Frontal cortex (tissue), 4 donors: ENCODE measurements around the gene ADGRA1. TPM values are rescaled to one million over a fixed set of nuclear protein-coding genes. Genes with fewer than 3 reads are reported as not detected.
A peak's percentile ranks its signal among the peaks of the same experiment; 100 is the strongest.

ENCODE experiments used
- DNase-seq, 2 donors: peaks; one replicate each; pipeline ENCODE4 v3.0.0; 2012; ENCODE audit warnings: low spot score in 2 of 2
- FAIRE-seq: peaks from 2 replicates; lab custom pipeline; 2012; peaks lifted over from hg19 to GRCh38; lab: Jason Lieb, UNC
- total RNA-seq: library from RNA; depleted of rRNA; stranded (reverse); fragments of >200 nt; gene quantifications from one replicate; pipeline ENCODE4 v1.2.3, GENCODE V29; 2014
- donor health status: control.
- donor health status: control.
- donor health status: control.

Gene ADGRA1
- total RNA-seq, 1 donor from 2014 or later, result 2.4 TPM

DNA sequence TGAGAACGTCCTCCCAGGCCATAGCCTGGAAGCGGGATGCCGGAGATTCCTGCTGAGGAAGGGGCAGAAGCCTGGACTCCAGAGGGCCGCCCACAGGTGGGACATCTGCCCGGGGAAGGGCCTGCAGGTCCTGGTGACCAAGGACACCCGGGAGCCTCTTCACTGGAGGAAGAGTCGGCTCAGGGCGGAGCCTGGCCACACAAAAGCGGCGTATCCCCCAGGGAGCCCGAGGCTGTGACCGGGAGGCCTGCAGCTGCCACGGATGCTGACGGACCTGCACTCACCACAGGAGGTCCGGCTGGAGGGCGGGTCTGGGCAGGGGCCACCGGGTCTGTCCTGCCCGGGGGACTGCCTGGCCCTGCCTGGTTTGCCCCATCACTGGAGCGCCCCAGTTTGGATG is 15.5 kb upstream of the ADGRA1 start:
- no peak for DNase-seq
- no peak for FAIRE-seq

DNA sequence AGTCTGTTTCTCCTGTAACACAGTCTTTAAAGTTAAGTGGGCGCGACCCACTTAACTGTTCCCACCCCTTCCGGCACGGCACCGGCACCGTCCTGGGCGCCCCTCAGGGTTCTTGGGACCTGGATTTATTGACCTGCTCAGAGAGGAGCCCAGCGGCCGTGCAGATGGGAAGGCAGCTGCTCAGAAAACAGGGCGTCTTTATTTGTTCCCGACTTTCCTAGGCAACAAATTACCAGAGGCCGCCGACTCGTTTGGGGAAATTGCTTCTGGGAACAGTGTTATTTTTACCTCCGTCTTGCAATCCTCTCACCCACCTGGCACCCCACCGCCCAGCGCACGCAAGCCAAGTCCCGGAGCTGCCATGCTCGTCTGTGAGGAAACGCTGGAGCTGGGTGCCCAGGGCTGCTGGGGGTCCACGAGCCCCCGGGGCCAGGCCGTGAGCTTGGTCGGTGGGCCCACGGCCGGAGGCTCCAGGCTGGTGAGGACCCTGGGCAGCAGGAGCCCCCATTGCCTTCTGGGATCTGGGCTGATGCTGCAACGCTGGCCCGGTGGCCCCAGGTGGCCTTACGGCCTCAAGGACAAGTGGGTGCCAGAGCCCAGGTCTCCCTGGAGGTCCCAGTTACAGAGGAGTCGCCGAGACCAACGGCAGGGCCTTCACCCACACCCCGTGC is 14.9 kb upstream of the ADGRA1 start:
- no peak for FAIRE-seq
- no peak for DNase-seq

DNA sequence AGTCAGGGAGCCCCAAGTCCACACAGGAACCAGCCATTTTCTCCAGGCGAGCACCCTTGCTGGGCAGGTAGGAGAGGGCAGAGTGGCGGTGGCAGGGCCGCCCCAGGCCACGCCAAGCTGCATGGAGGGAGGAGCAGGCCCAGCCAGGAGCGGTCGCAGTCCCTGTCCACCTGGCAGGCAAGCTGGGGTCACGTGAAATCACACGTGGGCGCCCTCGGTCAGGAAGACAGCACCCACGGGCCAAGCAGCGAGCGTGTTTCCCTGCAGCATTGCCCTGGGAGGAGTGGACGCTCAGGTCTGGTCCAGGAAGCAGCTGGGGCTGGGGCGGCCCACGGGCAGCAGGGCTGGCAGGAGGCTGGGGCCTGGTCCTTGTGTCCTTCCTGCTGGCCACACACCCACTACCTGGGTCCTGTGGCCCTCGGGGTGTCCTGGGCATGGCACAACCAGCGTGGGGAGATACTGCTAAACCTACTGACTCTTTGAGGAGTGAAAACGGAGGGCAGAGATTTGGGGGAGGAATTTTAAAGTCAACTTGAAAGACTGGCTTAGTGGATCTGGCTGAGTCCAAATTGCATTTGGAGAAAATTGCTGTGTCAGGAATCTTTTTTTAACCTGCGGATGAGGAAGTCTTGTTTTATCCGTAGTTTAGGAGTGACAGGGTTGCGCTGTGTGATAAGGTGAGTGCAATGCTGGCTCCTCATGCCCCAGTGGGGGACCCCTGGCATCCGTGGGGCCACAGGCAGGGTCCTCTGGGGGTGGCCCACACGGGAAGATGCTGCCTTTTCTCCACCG is 12.2 kb upstream of the ADGRA1 start:
- no peak for FAIRE-seq
- DNase-seq, result no peak

DNA sequence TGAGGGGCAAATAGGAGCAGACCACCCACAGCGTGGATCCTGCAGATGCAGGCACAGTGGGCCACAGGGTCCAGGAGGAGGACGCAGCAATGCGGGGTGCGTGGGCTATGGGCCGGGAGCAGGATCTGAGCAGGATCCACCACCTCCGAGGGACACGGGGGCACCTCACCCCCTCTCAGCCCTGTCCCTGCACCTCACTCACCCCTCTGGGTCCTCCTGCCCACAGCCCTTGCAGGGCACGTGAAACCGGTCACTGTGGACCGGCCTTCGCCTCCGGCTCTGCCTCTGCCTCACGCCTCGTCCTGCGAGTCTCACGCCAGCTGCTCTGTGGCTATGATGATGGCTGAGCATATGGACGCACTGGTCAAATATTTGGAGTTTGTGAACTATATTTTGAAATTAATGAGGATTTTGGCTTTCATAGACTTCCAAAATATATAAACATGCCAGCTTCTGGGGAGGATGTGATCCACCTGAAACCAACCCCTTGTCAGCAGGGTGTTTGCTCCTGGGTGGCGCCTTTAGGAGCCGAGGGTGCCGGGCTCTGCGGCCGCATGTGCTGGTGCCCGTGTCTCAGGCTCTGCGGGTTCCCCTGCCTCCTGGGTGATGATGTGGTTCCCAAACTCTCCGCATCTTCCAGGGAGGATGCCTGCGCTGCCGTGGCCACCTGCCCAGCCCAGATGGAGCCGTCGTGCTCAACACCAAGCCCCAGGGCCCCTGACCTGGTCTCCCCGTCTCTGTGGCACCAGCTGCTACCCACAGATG is 11.3 kb upstream of the ADGRA1 start:
- FAIRE-seq, result no peak
- no peak for DNase-seq

DNA sequence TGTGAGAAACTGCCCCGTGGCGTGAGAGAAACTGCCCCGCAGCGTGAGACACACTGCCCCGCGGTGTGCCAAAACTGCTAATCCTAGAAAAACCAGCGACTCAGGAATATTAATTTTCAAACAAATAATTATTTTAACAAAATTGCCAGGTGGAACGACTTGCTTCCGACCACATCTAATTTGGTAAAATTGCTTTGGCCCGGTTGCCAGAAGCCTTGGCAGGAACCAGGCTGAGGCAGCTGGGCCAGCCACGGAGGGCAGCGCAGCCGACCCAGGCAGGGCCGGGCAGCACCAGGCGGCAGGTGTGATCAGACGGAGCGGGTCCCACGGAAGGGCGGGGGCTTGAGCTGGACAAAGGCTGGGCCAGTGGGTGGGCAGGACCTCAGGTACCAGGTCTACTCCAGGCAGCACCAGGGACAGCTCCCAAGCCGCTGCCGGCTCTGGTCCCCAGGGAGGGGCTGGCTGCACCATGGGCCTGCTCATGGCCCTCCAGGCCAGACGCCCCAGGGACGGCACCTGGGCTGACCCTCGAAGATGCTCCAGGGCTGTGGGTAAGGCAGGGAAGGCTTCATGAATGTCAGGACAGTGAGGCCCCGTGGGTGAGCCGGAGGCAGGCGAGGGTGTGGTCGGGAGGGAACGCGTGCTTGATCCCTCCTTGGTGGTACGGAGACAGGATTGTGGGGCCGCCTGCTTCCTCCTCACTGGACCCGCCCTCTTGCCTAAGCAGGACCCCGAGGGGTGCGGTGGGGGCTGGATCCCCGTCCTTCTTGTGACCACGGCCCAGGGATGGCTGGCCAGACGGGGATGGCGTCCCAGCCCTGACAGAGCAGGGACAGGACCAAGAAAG is 7.7 kb upstream of the ADGRA1 start:
- FAIRE-seq (no peak), DNase-seq (no peak)

DNA sequence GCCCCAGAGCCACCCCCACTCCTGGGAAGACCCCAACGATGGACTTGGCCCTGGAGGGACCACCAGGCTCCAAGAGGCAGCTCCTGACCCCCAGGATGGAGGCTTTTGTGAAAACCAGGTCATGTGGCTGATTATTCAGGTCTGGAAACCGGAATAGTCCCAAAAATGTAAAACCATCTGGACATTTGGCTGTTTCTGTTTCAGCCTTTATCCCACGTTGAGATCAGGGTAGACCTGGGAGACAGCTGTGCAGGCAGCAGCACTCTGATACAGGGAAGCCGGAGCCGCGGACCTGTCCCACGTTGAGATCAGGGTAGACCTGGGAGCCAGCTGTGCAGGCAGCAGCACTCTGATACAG is 7.1 kb upstream of the ADGRA1 start:
- FAIRE-seq, result no peak
- no peak for DNase-seq

DNA sequence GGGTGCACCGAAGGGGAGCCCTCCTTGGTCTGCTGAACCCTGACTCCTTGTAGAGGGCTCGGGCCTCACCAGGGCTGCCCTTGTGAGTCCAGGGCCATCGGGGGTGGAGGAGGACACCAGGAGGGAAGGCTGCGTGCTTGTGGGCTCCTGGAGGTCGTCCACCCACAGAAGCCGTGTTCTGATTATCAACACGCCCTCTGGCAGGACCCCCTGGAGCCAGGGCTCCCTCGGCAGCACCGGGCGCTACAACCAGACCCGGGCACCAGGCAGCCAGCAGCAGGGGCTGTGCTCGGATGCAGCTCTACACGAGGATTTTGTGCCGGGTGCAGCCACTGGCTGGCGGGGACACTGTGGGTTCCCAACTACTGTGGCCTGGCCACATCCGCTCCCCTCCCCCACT is 6.1 kb upstream of the ADGRA1 start:
- DNase-seq (no peak), FAIRE-seq (no peak)

DNA sequence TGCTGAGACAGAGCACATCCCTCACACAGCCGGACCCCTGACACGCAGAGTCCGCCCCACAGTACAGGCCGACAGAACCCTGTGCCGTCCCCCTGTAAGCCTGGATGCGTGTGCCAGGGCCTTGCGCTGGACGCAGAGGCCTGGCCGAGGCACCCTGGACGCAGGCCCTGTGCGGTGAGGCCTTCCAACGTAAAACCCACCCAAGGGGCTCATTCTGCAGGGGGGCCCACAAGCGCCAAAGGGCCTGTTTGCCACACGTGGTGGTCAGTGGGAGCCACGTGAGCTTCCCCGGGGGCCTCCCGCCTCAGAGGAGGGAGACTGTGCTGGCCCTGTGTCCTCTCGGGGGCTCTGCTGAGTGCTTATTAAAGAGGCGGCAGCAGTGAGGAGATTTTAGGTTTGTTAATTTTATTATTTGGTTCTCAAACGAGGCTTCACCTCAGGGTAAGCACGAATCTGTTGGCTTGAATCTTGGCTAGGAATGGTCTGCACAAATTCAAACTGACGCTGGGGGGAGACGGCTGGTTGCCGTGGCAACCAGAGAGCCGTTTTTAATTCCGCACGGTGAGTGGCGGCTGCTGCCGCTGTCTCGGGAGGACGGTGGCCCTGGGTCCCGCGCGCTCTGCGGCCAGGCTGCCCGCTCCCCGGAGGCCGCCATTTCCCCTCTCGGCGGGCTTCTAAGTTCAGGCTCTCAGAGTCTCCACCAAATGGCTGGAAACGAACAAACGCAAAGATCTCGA is 4.9 kb upstream of the ADGRA1 start:
- FAIRE-seq (no peak), DNase-seq (peak; percentile 47 to 68)

DNA sequence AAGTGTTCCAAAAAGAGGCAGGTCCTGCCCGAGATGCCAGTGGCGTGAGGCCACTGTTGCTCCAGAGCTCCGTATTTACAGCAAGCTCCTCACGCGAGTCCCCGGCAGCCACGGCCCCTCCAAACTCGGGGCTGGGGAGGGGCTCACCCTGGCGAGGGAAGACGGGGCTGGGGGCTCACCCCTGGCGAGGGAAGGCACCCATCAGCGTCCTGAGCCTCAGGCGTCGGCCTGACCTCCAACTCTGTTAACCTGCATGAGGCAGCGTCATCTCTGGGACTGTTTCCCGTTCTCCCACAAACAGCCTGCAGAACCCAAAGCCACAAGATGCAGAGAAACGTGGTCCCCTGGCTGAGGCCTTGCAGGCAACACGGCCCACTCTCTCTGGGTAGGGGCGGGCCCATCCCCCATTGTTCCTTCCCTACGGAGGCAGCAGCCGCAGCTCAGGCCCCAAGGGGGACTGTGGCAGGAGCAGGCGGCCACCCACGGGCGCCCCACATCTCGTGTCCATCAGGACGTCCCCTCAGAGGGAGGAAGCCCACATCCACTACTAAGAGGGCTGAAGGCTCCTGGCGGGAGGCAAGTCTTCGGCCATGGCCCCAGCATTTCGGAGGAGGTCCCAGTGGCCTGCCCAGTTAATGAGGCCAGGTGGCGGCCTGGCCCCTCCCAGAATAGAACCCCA is 4.2 kb upstream of the ADGRA1 start:
- FAIRE-seq, result no peak
- DNase-seq, result no peak

DNA sequence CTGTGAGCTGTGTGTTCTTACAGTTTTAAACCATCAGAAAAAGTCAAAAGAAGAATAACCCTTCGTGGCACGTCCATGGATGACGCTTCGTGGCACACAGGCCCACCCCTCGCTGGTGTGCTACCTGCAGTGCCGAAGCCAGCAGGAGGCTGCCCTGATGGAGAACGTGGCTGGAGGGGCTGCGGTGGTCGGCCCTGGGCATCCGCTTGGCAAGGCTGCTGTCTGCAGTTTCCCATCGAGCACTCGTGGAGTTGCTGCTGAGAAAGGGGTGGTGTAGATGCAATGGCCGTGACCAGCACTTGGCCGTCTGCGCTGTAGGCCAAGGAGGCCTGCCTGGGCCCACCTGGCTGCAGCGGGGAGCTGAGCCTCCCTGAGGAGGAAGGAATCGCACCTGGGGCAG is 3.2 kb upstream of the ADGRA1 start:
- FAIRE-seq, result no peak

DNA sequence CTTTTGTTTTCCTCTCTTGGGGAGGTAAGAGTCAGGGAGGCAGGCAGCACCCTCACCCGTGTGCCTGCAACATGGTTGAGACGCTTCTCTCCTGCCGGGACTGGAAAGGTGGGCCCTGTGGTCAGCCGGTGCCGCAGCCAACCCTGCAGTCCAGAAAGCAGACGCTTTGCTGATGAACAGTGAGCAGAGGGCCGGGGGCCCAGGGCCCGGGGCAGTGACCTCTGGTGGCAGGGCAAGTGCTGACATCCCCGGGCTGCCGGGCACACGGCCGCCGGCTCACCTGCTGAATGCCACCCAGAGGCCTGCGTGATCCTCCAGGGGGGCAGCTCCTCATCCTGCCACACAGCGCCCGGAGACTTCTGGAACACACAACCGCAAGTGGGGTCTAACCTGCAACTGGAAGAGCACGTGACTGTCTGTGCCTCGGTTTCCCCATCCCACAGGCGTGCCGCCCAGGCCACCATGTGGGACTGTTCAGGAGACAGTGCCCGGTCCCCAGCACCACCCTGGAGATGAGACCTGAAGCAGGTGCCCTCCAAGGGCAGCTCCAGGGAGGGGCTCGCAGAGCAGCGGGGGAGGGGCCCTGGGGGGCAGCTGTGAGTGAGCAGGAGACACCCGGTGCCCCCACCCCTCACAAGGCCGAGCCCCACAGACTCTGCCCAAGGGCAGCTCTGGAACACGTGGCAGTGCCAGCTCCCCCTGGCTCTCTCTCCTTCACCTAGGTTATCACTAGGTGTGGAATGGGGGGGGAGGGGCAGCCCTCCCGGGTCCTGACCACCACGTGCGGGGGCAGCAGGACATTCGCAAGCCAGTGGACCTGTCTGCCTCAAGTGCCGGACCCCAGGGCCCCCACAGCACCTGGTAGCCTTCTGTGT is 2.2 kb upstream of the ADGRA1 start:
- DNase-seq (no peak), FAIRE-seq (no peak)

More for the DNA sequence above, 3.2 kb upstream of the ADGRA1 start:
- no peak for DNase-seq

DNA sequence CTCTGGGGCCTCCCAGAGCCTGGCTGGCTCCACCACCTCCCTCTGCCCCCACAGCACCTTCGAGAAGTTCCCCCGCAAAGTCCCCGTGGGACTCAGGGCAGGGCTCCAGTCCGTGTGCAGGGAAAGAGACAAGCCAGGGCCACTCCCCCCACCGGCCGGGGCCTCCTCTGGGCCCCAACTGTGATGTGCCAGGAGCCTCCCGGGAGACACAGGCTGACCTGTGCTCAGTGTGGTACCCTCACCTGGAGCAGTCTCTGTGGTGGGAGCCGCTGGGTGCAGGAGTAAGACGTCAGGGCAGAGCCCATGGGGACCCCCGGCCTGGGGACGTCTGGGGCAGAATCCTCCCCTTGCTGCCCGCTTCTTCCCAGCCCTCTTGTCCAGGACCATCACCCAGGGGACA is 1.5 kb upstream of the ADGRA1 start:
- no peak for FAIRE-seq
- DNase-seq, result no peak

DNA sequence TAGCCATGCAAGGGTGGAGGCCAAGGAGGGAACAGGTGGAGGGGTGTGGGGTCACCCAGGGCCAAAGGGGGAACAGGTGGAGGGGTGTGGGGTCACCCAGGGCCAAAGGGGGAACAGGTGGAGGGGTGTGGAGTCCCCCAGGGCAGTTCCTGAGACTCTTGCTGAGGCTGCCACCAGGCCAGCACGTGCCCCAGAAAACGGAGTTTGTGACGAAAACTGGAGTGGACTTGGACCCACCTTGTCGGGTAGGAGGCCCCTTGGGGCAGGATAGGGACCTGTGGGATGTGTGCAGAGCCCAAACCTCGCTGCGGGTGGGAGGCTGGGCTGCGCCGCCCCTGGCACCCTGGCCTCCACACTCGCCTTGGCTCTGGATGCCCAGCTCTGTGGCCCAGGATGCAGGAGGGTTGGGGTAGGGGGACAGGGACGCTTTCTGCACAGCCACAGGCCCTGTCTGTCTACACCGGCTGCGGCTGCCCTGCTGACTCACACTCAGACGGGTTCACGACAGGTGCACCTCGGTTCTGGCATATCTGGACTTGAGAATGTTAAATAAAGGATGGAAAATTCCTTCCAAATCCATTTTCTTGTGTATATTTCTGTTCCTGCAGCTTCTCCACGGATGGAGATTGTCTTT is 562 bp upstream of the ADGRA1 start:
- DNase-seq (no peak), FAIRE-seq (no peak)

DNA sequence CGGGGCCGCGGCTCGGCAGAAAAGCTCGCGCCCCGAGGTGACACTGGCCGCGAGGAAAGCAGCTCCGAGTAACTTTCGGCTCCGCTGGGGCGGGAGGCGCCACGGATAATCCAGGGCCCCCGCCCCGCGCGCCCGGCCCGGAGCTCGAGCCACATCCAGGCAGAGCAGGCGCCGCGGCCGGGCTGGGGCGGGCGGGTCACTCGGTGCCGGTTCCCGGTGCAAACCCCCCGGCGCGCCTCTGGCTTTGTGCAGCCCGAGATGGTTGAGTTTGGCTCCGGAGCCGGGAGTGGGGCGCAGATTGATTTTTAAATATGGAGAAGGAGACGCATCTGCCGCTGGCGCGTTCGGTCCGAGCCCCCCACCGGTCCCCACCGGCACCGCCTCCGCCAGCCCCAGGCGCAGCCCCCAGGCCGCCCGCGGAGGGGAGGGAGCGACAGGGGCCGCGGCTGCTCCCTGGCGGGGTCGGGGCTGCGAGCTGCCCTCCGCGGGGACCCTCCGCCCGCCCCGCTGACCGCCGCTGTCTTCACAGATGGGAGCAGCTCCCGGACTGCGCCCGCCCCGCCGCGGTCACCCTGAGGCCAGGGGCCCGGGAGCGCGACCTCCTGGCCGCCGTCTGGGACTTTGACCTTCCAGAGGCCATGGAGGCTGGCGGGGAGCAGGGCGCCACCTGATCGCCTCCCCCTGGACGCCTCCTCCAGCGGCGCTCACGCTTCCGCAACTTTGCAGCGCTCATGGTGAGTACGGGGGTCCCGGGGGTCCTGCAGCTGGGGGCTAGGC is 643 bp downstream of the ADGRA1 start:
- DNase-seq, result no peak
- no peak for FAIRE-seq

DNA sequence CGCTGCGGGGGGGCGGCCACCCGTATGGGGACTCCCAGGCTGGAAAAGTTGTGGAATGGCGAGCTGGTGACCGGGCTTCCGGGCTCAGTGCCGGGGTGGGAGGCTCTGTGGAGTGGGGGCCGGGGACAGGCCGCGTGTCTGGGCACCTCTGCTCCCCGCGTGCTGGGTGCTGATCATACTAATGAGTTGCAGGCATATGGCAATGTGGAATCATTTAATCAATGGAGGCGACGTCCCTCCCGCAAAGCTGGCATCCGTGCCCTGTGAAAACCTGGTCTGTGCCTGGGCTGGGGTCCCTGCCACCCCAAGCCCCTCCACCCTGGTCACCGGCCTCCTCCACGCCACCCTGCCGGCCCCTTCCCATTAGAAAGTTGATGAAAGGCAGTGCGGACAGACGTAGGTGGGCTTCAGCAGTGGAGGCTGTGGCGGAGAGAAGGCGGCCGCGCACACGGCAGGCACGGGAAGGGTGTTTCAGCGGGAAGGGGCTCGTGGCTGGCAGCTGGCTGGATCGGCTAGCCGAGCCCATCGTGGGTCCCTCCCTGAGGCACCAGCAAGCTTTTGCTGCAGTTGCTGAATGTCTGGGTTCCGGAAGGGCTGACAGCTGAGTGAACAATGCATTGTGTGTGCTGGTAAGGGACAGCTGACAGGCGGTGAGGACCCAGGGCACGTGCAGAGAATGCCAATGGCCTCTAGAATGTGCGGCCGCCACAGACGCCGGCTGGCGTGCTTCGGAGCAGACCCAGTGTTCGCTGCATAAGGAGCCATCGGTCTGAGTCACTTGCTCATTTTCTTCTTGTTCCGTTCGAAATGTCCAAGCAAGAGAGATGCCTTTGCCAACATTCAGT is 1.5 kb downstream of the ADGRA1 start:
- FAIRE-seq, result no peak
- peak; percentile 76 to 89 for DNase-seq

DNA sequence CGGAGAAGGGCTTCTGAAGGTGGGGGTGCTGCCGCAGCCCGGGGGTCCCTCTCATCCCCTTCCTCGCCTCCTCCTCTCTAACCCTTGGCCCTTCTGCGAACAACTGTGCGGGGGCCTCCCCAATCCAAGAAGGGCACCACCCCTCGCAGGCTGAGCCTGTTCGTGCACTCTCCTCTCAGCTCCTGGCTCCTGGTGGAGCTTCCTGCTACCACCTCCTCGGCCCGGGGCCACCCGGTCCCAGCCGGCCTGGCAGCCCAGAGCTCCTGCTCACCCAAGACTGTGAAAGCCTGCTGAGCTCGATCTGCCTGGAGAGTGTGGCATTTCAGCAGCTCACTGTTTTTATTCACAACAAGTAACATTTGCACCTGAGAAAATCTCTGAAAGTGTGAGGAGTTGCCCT is 2.4 kb downstream of the ADGRA1 start:
- FAIRE-seq, result no peak

More for the DNA sequence above, 2.4 kb downstream of the ADGRA1 start:
- no peak for DNase-seq
